Psoas muscle (tissue), 8 donors: ENCODE results near the gene CLSTN2. TPM values are rescaled to one million over a fixed set of nuclear protein-coding genes. Genes with fewer than 3 reads are reported as not detected.

Experiments
- ATAC-seq, 4 donors: fragments of 200-7000 bp; cut with Tn5 transposase; one replicate each; pipeline ENCODE4 v1.9.1; 2020; ENCODE audit warnings: moderate library complexity in 3 of 4, mild to moderate bottlenecking in 2 of 4
- DNase-seq, 2 donors: peaks; one replicate each; pipeline ENCODE4 v3.0.0-alpha.2; 2020
- H3K27ac ChIP-seq: fragments of 200-600 bp; one replicate; pipeline ENCODE4 v1.8.0; 2022
- H3K27me3 ChIP-seq, 3 donors: fragments of 200-600 bp in 1 of 3; one replicate each; pipeline versions ENCODE4 v1.6.1 to v1.8.0; 2013 to 2022; ENCODE audit warnings: low read length in 2 of 3, mild to moderate bottlenecking in 2 of 3, moderate library complexity in 1 of 3; ENCODE audit not compliant: insufficient read depth in 3 of 3
- H3K36me3 ChIP-seq, 2 donors: fragments of 200-600 bp in 1 of 2; one replicate each; pipeline versions ENCODE4 v1.6.1 to v1.8.0; 2013 to 2022; ENCODE audit warnings: low read depth in 1 of 2, mild to moderate bottlenecking in 1 of 2, moderate library complexity in 1 of 2; ENCODE audit not compliant: insufficient read depth in 1 of 2
- H3K4me1 ChIP-seq: fragments of 200-600 bp; one replicate; pipeline ENCODE4 v1.8.0; 2022
- H3K4me3 ChIP-seq: fragments of 200-600 bp; one replicate; pipeline ENCODE4 v1.8.0; 2022; ENCODE audit warnings: mild to moderate bottlenecking
- H3K9me3 ChIP-seq: fragments of 200-600 bp; one replicate; pipeline ENCODE4 v1.8.0; 2022
- WGBS, 3 donors: extraction: QIAGEN DNeasy Blood & Tissue Kit; methylation state at CpG; one replicate each; pipeline versions ENCODE4 v1.1.6 to v1.1.7; 2013; 5-methylcytosine and 5-hydroxymethylcytosine counted together
- intact Hi-C, 2 donors: fragments of 100-400 bp; cut with DNase I; formaldehyde crosslinking; loops; one replicate each; pipeline versions ENCODE4 v1.11.0 to v1.14.2; 2022
- polyA plus RNA-seq, 3 donors: library from polyadenylated mRNA; stranded (reverse); fragments of 200-250 nt; gene quantifications; one replicate each; pipeline ENCODE4 v1.2.3, GENCODE V29; 2013
- total RNA-seq, 4 donors: library from RNA; stranded (reverse); fragmentation: NEBNext Ultra II Directional in 2 of 4; extraction: Animal tissue kit (Norgen Biotek cat#: 25700) in 2 of 4; gene quantifications; one replicate each; pipeline versions ENCODE4 v1.2.1 to v1.2.4, GENCODE V29; 2021 to 2023
- TF ChIP-seq, protein P1 (sequence below): fragments of 200-600 bp; IDR thresholded peaks from one replicate; pipeline ENCODE4 v1.8.0; 2022; ENCODE audit warnings: antibody characterized with exemption
- donor health status: healthy with polysubstance abuse.
- donor health status: DM: no; HTN: no; CAD: no; lungs with moderate emphysema.
- donor health status: Bipolar disorder and iron deficiency.
- donor health status: healthy.
- donor health status: DM: yes; HTN: yes; CAD: no.
- donor health status: DM: no; HTN: no; CAD: no.
- donor health status: DM: no; HTN: no; CAD: no.
- donor health status: DM: yes; HTN: yes; CAD: no.

CLSTN2 gene
- total and polyA plus RNA-seq, 7 donors, result 0.24 to 5.0 (median 1.5) TPM

DNA sequence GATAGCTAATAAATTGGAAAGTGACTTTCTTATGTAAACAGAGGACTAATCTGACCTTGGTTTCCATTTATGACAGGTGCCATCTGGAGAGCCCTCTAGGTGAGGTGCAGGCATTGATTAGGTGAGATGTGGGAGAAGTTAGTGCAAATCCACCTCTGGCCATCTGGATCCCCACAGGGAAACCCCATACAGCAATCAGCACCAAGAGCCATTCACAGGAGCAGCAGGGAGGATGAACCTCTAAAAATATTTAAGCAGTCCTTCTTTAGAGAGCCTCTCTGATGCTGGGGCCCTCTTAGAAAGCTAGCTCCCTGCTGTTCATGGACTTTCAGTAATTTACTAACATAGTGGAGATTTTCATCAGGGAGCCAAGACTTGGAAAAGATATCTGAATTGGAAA, 69.3 kb downstream of the CLSTN2 start:
- intact Hi-C loops, result no loop called here
- H3K4me1 ChIP-seq, result no peaks in the 10 kb centered on the region
- TF ChIP-seq, protein P1, sequence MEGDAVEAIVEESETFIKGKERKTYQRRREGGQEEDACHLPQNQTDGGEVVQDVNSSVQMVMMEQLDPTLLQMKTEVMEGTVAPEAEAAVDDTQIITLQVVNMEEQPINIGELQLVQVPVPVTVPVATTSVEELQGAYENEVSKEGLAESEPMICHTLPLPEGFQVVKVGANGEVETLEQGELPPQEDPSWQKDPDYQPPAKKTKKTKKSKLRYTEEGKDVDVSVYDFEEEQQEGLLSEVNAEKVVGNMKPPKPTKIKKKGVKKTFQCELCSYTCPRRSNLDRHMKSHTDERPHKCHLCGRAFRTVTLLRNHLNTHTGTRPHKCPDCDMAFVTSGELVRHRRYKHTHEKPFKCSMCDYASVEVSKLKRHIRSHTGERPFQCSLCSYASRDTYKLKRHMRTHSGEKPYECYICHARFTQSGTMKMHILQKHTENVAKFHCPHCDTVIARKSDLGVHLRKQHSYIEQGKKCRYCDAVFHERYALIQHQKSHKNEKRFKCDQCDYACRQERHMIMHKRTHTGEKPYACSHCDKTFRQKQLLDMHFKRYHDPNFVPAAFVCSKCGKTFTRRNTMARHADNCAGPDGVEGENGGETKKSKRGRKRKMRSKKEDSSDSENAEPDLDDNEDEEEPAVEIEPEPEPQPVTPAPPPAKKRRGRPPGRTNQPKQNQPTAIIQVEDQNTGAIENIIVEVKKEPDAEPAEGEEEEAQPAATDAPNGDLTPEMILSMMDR, result no peak
- no peak for DNase-seq
- no peak for ATAC-seq
- H3K27me3 ChIP-seq, result no peaks in the 10 kb centered on the region
- no peak overlapping the region for H3K27ac ChIP-seq
- H3K4me3 ChIP-seq, result no peak overlapping the region
- H3K9me3 ChIP-seq, result no peaks in the 10 kb centered on the region
- H3K36me3 ChIP-seq, result no peaks in the 10 kb centered on the region

DNA sequence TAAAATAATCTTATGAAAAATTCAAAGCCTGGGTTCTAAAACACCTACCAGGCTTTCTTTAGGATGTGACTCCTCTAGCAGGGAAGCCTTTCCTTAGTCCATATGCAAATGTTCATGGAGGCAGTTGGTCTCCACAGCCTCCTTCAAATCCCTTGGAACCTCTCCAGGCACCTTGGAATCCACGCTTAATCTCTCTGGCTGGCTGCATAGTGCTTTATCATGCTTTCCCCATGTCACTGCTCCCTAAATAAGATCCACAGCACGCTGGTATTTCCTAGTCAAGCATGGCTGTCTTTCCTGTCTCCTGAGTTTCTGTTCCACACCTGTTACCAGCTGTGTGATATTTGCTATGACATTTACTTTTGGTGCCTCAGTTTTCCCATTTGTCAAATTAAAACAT, 71.3 kb downstream of the CLSTN2 start:
- TF ChIP-seq, protein P1, result no peak
- Histone ChIP-seq H3K36me3 (no peaks in the 10 kb centered on the region), H3K4me1 (no peaks in the 10 kb centered on the region), H3K9me3 (no peaks in the 10 kb centered on the region), H3K27ac (no peak overlapping the region), H3K27me3 (no peaks in the 10 kb centered on the region), H3K4me3 (no peak overlapping the region)
- WGBS, 3 donors, result 8 to 16% (median 15%) methylated on average over 2 of the region's 2 CpGs
- ATAC-seq (peak in 3 of 4 donors; percentile 27 to 45 (median 32)), DNase-seq (no peak)
- intact Hi-C loops, result no loop called here

DNA sequence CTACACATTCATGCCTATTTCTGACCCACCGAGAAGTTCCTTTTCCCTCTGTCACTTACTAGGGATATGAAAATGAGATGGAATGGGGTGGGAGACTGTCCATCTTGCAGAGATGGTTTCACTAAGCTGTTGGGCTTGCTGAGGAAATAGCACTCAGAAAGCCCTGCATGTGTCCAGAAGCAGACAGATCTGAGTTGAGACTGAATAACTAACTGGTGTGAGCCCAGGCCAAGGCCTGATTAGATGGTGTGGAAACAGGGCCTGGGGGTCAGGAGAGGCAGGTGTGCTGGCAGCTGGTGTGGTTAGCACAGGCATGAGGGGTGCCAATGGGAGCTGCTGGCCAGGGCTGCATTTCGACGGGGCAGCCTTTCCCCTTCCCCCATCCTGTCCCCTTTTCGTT, 72.1 kb downstream of the CLSTN2 start:
- H3K27ac ChIP-seq, result no peak overlapping the region
- DNase-seq (no peak), ATAC-seq (no peak)
- TF ChIP-seq, protein P1, result no peak
- no peaks in the 10 kb centered on the region for H3K27me3 ChIP-seq
- intact Hi-C loops, result no loop called here
- 41 to 61% (median 46%) methylated on average over 4 of the region's 4 CpGs for WGBS, 3 donors
- no peaks in the 10 kb centered on the region for H3K36me3 ChIP-seq
- no peaks in the 10 kb centered on the region for H3K4me1 ChIP-seq
- no peaks in the 10 kb centered on the region for H3K9me3 ChIP-seq
- no peak overlapping the region for H3K4me3 ChIP-seq

DNA sequence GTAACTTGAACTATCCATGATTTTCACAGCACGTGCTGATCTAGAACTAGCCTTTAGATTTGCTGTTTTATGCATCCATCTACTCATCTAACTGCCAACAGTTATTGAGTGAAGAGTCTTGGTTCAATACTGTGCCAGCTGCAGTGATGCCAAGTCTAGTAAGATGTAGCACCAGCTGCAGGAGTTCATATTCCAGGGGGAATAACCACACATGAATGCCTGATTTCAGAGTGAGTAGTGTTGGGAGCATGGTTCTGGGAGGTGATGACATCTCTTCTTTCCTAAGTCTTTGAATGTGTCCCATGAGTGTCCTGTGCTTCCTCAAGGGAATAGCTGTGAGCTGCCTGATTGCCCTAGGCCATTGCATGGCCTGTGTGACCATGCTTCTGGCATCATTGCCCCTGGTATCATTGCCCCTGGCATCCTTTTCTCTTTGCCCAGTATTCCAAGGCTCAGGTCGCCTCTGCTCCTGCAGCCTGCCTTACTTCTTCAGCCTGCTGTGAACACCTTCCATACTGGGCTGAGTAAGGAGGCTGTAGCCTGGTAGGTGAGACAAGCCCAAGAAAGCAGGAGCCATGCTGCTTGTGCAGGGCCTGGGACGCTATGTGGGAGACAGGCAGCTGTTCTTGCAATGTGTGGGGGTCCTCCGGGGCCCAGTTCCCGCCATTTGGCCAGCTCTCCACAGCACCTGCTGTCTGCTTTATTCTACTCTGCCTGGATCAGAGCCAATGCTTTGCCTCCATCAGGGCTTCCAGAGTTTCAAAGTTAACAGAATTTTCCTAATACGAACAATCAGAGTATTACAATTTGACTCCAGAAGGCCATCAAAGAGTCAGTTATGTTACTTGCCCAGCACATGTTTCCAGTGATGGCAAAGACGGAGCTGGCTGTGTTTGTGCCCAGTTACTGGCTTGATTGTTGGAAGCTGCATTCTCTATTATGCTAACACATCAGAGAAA, 73.2 kb downstream of the CLSTN2 start:
- H3K27me3 ChIP-seq, result no peaks in the 10 kb centered on the region
- no peaks in the 10 kb centered on the region for H3K9me3 ChIP-seq
- TF ChIP-seq, protein P1, result no peak
- no peak for DNase-seq
- ATAC-seq, result peak in 1 of 4 donors; percentile 32
- intact Hi-C loops, result no loop called here
- no peak overlapping the region for H3K4me3 ChIP-seq
- no peak overlapping the region for H3K27ac ChIP-seq
- H3K4me1 ChIP-seq, result no peaks in the 10 kb centered on the region
- WGBS, 3 donors, result 43 to 64% (median 45%) methylated on average over 7 of the region's 7 CpGs
- H3K36me3 ChIP-seq, result no peaks in the 10 kb centered on the region
